ENCODE results near the gene C1GALT1. TPM values are rescaled to one million over a fixed set of nuclear protein-coding genes. Genes with fewer than 3 reads are reported as not detected.
A peak's percentile ranks its signal among the peaks of the same experiment; 100 is the strongest.

C1GALT1 gene
- total RNA-seq, 1 experiment from 2014 or later: 106 TPM

DNA sequence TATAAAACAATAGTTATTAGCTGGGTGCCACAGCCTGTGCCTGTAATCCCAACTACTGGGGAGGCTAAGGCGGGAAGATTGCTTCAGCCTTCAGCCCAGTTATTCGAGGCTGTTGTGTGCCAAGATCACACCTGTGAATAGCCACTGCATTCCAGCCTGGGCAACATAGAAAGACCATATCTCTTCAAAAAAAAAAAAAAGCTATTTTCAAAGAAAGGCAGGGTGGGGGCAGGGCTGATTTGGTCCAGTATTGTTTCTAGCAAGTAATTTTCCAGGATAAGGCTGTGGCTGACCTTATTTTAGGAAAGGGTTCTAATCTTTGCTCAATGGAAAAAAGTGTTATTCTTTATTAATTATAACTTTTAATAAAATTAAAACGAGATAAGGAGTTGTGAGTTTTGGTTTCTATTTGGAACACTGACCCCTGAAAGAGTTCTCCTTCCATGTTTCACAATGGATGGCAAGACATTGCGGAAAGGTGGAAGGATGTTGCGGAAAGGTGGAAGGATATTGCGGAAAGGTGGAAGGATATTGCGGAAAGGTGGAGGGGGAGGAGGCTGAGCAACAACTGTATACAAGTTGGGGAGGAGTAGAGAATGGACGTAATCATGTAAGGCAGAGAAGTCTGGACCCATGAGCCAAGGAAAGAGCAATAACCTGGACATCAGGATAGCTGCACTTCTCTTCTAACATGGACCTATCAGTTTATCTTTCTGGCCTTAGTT, 1.5 kb upstream of the C1GALT1 start:
- Mint-ChIP-seq H3K4me1 (peaks cover 31% of the 10 kb centered on the region), H3K36me3 (peaks cover 2% of the 10 kb centered on the region), H3K4me3 (peak overlapping the region; percentile 79), H3K27ac (peak overlapping the region; percentile 100), H3K9me3 (no peaks in the 10 kb centered on the region), H3K27me3 (ENCODE audit: low read depth) (no peaks in the 10 kb centered on the region)
- ChIA-PET CTCF (interaction anchor here (0.6 to 2.9 kb wide), 13 partner anchors 13 to 1009 kb away, joined by 3 to 17 read pairs (median 4); no protein-coding TSS in a partner anchor), POLR2A (interaction anchor here (1.4 to 1.5 kb wide), 2 partner anchors 75 to 172 kb away, joined by 4 to 6 read pairs; no protein-coding TSS in a partner anchor)
- ATAC-seq (no peak), DNase-seq (ENCODE audit: low spot score) (no peak)
- TF ChIP-seq RORB (CRISPR knock-in tag; IDR thresholded peaks at IDR 0.05) (no peak), TP53 (CRISPR knock-in tag; IDR thresholded peaks at IDR 0.05) (no peak), NFYB (CRISPR knock-in tag; conservative IDR thresholded peaks at IDR 0.05; ENCODE audit: low read depth) (no peak), PRRX2 (CRISPR knock-in tag; IDR thresholded peaks at IDR 0.05) (no peak), ZNF138 (CRISPR knock-in tag; conservative IDR thresholded peaks at IDR 0.05) (no peak)

DNA sequence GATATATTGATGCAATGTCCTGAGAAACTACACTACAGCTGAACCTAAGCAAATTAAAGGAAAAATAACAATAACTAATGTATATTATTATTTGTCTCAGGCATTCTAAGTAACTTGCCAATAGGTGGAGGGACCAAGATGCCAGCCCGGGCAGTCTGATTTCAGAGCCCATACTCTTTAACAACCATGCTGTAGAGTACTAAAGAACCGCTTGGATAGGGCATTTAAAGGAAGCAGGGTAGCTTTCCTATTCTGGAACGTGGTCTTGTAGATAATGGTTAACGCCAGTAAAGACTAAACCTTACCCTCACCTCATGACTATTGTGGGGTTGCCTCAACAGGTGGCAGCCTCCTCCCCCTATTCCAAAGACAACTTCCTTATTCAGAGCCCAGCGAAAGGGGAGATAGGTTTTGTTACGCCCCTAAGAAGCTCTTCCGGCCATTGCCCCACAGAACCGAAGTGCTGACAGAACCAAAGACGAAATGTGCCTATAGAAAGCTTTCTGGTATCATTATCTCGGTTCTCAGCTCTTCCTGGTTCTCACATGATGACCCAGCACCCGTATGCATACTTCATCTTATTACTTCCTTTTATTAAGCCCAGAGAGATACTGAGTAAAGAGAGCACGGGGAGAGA, 707 bp upstream of the C1GALT1 start:
- Mint-ChIP-seq H3K36me3 (peaks cover 6% of the 10 kb centered on the region), H3K9me3 (no peaks in the 10 kb centered on the region), H3K4me3 (peak overlapping the region; percentile 79), H3K27me3 (ENCODE audit: low read depth) (no peaks in the 10 kb centered on the region), H3K27ac (peak overlapping the region; percentile 100), H3K4me1 (peaks cover 23% of the 10 kb centered on the region)
- peak; percentile 30 for DNase-seq (ENCODE audit: low spot score)
- TF ChIP-seq ZNF263 (CRISPR knock-in tag; IDR thresholded peaks at IDR 0.05; ENCODE audit: low read depth) (no peak), KAT7 (CRISPR knock-in tag; IDR thresholded peaks at IDR 0.05; ENCODE audit: borderline replicate concordance) (0 out of 2 replicates have a peak, but pooled peaks have one; percentile 9)
- ATAC-seq: peak; percentile 39
- ChIA-PET POLR2A (interaction anchor here (0.6 to 2.4 kb wide), 9 partner anchors 8 to 171 kb away, joined by 3 to 21 read pairs (median 3); no protein-coding TSS in a partner anchor), CTCF (interaction anchor here (0.6 to 2.9 kb wide), 18 partner anchors 14 to 1009 kb away, joined by 3 to 17 read pairs (median 4); no protein-coding TSS in a partner anchor)

DNA sequence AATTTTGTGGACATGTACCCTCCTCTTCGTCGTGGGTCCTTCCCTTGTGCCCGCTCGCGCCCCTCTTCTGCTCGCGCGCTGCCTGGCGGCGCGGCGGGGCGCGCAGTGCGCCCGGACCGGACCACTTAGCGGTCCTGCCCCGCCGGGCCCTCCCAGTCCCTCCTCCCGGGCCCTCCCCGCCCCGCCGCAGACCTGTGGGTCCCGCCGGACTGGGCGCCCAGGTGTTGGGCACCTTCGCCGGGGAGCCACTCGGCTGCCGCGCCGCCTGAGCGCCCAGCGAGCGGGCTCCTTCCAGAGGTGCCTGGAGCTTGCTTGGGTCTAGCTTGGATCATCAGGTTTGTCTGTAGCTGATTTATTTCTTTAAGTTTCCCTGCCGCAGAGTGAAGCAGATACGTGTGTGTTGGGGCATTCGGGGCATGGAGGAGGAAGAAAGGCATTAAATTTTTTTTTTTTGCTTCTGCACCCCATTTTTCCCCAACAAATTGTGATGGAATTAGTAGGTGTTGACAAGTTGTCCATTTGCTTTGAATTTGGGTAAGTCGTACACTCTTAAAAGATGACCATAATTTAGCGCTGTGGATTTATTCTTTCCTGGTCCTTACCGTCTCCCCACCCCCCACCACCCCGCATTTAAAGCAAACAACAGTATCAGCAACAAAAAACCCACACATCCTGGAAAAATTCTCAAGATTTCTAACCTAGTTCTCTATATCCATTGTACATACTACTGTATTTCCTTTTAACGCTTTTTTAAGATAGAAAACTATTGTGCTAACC, 905 bp downstream of the C1GALT1 start:
- Mint-ChIP-seq H3K4me3 (peak overlapping the region; percentile 79), H3K4me1 (peaks cover 16% of the 10 kb centered on the region), H3K27me3 (ENCODE audit: low read depth) (no peaks in the 10 kb centered on the region), H3K36me3 (peaks cover 6% of the 10 kb centered on the region), H3K9me3 (no peaks in the 10 kb centered on the region), H3K27ac (peak overlapping the region; percentile 75)
- ATAC-seq (peak; percentile 6), DNase-seq (ENCODE audit: low spot score) (peak; percentile 56)
- ChIA-PET POLR2A (interaction anchor here (0.7 to 2.4 kb wide), 4 partner anchors 25 to 84 kb away, joined by 3 to 21 read pairs (median 4); no protein-coding TSS in a partner anchor), CTCF (interaction anchor here (1.9 to 2.9 kb wide), 2 partner anchors 27 to 252 kb away, joined by 4 to 17 read pairs; no protein-coding TSS in a partner anchor)
- TF ChIP-seq, protein P1, sequence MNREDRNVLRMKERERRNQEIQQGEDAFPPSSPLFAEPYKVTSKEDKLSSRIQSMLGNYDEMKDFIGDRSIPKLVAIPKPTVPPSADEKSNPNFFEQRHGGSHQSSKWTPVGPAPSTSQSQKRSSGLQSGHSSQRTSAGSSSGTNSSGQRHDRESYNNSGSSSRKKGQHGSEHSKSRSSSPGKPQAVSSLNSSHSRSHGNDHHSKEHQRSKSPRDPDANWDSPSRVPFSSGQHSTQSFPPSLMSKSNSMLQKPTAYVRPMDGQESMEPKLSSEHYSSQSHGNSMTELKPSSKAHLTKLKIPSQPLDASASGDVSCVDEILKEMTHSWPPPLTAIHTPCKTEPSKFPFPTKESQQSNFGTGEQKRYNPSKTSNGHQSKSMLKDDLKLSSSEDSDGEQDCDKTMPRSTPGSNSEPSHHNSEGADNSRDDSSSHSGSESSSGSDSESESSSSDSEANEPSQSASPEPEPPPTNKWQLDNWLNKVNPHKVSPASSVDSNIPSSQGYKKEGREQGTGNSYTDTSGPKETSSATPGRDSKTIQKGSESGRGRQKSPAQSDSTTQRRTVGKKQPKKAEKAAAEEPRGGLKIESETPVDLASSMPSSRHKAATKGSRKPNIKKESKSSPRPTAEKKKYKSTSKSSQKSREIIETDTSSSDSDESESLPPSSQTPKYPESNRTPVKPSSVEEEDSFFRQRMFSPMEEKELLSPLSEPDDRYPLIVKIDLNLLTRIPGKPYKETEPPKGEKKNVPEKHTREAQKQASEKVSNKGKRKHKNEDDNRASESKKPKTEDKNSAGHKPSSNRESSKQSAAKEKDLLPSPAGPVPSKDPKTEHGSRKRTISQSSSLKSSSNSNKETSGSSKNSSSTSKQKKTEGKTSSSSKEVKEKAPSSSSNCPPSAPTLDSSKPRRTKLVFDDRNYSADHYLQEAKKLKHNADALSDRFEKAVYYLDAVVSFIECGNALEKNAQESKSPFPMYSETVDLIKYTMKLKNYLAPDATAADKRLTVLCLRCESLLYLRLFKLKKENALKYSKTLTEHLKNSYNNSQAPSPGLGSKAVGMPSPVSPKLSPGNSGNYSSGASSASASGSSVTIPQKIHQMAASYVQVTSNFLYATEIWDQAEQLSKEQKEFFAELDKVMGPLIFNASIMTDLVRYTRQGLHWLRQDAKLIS (CRISPR knock-in tag; IDR thresholded peaks at IDR 0.05; ENCODE audit: borderline replicate concordance): no peak
- TF ChIP-seq KAT7 (CRISPR knock-in tag; IDR thresholded peaks at IDR 0.05; ENCODE audit: borderline replicate concordance) (0 out of 2 replicates have a peak, but pooled peaks have one; percentile 2), ZNF423 (CRISPR knock-in tag; IDR thresholded peaks at IDR 0.05) (no peak), GTF2I (CRISPR knock-in tag; conservative IDR thresholded peaks at IDR 0.05) (no peak), ZBTB21 (CRISPR knock-in tag; IDR thresholded peaks at IDR 0.05; ENCODE audit: borderline replicate concordance) (no peak), ATF3 (CRISPR knock-in tag; conservative IDR thresholded peaks at IDR 0.05) (no peak), SP1 (CRISPR knock-in tag; conservative IDR thresholded peaks at IDR 0.05) (no peak), ZNF263 (CRISPR knock-in tag; IDR thresholded peaks at IDR 0.05; ENCODE audit: low read depth) (0 out of 2 replicates have a peak, but pooled peaks have one; percentile 7), NR2C2 (CRISPR knock-in tag; IDR thresholded peaks at IDR 0.05) (no peak), SOX15 (CRISPR knock-in tag; IDR thresholded peaks at IDR 0.05) (no peak), NR3C1 (CRISPR knock-in tag; conservative IDR thresholded peaks at IDR 0.05; ENCODE audit: low read depth) (0 out of 2 replicates have a peak, but pooled peaks have one; percentile 6), CBFB (CRISPR knock-in tag; IDR thresholded peaks at IDR 0.05; ENCODE audit: low read depth) (no peak)
- TF ChIP-seq, protein P2, sequence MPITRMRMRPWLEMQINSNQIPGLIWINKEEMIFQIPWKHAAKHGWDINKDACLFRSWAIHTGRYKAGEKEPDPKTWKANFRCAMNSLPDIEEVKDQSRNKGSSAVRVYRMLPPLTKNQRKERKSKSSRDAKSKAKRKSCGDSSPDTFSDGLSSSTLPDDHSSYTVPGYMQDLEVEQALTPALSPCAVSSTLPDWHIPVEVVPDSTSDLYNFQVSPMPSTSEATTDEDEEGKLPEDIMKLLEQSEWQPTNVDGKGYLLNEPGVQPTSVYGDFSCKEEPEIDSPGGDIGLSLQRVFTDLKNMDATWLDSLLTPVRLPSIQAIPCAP (CRISPR knock-in tag; IDR thresholded peaks at IDR 0.05): no peak
- TF ChIP-seq, protein P3, sequence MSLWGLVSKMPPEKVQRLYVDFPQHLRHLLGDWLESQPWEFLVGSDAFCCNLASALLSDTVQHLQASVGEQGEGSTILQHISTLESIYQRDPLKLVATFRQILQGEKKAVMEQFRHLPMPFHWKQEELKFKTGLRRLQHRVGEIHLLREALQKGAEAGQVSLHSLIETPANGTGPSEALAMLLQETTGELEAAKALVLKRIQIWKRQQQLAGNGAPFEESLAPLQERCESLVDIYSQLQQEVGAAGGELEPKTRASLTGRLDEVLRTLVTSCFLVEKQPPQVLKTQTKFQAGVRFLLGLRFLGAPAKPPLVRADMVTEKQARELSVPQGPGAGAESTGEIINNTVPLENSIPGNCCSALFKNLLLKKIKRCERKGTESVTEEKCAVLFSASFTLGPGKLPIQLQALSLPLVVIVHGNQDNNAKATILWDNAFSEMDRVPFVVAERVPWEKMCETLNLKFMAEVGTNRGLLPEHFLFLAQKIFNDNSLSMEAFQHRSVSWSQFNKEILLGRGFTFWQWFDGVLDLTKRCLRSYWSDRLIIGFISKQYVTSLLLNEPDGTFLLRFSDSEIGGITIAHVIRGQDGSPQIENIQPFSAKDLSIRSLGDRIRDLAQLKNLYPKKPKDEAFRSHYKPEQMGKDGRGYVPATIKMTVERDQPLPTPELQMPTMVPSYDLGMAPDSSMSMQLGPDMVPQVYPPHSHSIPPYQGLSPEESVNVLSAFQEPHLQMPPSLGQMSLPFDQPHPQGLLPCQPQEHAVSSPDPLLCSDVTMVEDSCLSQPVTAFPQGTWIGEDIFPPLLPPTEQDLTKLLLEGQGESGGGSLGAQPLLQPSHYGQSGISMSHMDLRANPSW (CRISPR knock-in tag; conservative IDR thresholded peaks at IDR 0.05; ENCODE audit: low read depth): no peak
- TF ChIP-seq, protein P4, sequence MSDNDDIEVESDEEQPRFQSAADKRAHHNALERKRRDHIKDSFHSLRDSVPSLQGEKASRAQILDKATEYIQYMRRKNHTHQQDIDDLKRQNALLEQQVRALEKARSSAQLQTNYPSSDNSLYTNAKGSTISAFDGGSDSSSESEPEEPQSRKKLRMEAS (CRISPR knock-in tag; IDR thresholded peaks at IDR 0.05): no peak

Data from WTC11 (cell line).